D721Med (cell line): ENCODE results near the gene POC1A.

Experiments used
- DNase-seq: peaks from one replicate; pipeline ENCODE4 v3.0.0; 2011; ENCODE audit warnings: low spot score; ENCODE audit not compliant: insufficient read length
- FAIRE-seq: peaks from 2 replicates; lab custom pipeline; 2011; peaks lifted over from hg19 to GRCh38; lab: Jason Lieb, UNC
- CTCF ChIP-seq: IDR thresholded peaks from 2 replicates; pipeline ENCODE4 v1.5.1; 2012; ENCODE audit warnings: mild to moderate bottlenecking, control low read depth; ENCODE audit not compliant: insufficient read depth; ENCODE audit errors: missing control alignments

POC1A gene

DNA sequence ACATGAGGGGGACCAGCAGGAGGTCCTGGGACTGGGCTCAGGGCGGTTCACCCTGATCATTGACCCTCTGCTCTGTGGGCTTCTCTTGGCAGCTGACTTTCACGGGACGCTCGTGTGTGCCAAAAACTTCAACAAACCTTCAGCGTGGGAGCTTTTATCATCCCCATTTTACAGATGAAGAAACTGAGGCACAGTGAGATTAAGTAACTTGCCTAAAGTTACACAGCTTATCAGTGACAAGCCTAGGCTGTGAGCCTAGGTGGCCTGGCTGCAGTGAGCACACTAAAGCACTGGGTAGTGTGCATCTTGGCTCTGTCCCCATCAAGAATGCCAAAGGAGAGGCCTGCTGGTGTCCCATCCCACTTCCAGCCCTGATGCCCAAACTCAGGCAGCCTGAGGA is 74.3 kb downstream of the POC1A start:
- FAIRE-seq = no peak
- no peak for TF ChIP-seq CTCF
- no peak for DNase-seq

DNA sequence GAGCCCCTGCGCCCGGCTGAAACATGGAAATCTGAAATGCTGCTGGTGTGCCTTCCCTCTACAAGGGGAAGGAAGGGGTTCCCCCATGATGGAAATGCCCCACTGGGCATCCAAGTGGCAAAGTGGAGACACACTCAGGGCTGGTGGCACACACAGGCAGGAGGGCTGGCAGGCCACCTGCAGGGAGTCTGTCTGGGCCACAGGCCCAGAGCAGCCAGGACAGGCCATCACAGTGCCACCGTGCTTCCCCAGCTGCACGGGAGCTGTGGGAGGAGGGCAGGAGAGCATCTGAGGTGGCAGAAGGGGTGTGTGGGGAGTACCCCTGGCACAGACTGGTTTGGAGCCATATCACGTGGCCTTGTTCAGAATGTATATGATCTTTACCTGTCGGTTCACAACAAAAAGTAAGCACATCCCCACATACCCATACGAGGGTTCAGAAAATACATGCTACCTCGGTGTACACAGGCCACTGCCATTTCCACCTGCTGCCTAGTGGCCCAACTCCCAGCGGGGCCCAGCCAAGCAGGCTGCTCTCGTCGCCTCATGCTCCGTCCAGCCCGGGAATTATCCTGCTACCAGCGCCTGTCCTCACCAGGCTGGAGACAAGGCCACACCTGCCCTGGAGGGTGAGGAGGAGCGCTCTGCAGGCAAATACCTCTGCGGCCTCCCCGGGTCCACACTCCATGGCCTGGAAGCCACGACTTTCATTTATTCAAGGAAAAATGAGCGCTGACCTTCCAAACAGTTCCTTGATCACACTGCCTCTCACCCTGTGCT is 75.3 kb downstream of the POC1A start:
- DNase-seq (no peak), FAIRE-seq (no peak)
- TF ChIP-seq CTCF = no peak

DNA sequence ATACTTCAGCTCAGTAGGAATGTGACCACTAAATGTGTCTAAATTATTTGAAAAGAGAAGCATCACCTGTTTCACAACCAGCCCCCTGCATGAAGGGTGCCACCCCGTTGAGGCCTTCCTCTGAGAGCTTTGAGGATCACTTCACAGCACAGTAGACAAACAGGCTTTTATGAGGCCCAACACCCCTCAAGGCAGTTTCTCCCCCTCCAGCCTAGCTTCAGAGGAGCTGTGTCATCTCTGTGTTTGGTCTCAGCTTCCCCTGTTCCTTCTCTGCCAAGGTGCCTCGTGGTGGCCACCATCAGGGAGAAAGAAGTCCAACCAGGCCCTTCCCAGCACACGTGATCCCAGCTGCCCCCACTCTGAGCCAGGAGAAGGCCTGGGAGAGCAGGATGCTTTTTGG is 76.3 kb downstream of the POC1A start:
- FAIRE-seq (no peak), DNase-seq (no peak)
- TF ChIP-seq CTCF = no peak

DNA sequence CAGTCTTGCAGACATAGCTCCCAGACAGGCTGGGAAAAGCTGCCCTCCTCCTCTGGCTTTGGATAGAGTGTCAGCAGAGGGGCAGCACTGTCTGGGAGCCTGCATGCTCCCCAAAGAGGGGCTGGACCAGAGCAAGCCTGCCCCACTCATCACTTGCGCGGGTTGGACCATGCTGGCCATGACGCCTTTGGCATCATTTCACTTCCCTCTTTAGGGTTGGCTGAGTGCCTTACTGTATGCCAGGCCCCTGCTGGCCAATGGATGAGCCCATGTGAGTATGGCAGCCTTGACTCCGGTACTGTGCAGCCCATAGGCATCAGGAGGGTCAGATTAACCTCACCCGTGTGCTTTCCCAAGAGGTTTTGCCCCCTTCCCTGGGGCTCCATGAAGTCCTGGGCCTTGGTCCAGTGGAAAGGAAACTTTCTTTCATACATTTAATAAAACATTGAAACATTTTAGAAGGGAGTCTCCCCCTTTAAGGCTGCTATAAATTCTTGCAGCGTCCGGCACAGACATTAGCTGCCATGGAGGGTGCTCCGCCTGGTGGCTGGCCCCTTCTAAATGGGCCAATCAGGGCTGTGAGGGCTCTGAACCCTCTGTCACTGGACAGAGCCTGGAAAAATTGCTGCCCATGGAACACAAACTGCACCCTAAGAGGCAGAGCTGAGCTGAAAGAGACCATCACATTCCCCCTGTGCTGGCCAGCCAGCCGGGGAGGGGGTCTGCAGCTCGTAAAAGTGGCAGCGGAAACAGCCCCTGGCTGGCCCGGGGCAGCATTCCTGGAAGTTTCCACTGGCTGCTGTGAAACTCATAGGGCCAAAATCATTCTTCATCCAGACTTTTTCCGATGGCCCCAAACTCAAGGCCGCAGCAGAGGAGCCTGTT is 77.1 kb downstream of the POC1A start:
- no peak for DNase-seq
- FAIRE-seq = no peak
- no peak for TF ChIP-seq CTCF

- DNase-seq (no peak), FAIRE-seq (no peak)
- no peak for TF ChIP-seq CTCF
Observed at GRCh38 chr3:52073490-52073889, 80.7 kb downstream of the POC1A start.

- TF ChIP-seq CTCF = no peak
- no peak for DNase-seq
- no peak for FAIRE-seq
Observed at GRCh38 chr3:52072471-52072870, 81.8 kb downstream of the POC1A start.
